HepG2 (cell line): ENCODE measurements around the gene KCNIP4. TPM values are rescaled to one million over a fixed set of nuclear protein-coding genes. Genes with fewer than 3 reads are reported as not detected.

Experiments used
- ATAC-seq: fragments of 200-7000 bp; cut with Tn5 transposase; 3 replicates; pipeline ENCODE4 v1.9.1; 2020; ENCODE audit warnings: mild to moderate bottlenecking, moderate library complexity
- BruUV-seq: library from RNA; stranded (reverse); fragments of 400-500 nt; replicated peaks from 2 replicates; lab custom pipeline; 2021; lab: Mats Ljungman, UMichigan
- CTCF ChIA-PET: fragments of 300-600 bp; formaldehyde crosslinking; extraction: SDS; loops from one replicate; lab custom pipeline; 2021; ENCODE audit warnings: low total read pairs, inconsistent platforms, low intra/inter-chr PET ratio; lab: Yijun Ruan, JAX
- POLR2A ChIA-PET: fragments of 350-600 bp; sonication (Branson Sonifier 250); formaldehyde crosslinking; loops from one replicate; lab custom pipeline; 2020; ENCODE audit warnings: antibody characterized with exemption, inconsistent platforms; lab: Yijun Ruan, JAX
- DNase-seq: peaks from one replicate; pipeline ENCODE4 v3.0.0-alpha.2; 2015; ENCODE audit warnings: low spot score
- FAIRE-seq: peaks from 3 replicates; lab custom pipeline; 2011; peaks lifted over from hg19 to GRCh38; lab: Jason Lieb, UNC
- H2AFZ ChIP-seq: one replicate; pipeline ENCODE4 v1.6.1; 2011; ENCODE audit warnings: low read length, inconsistent platforms
- H3K27ac ChIP-seq: fragments of 300-600 bp; 3 replicates; pipeline ENCODE4 v1.8.0; 2011; ENCODE audit warnings: mixed run types, mild to moderate bottlenecking, mixed read lengths, low read length, inconsistent platforms; ENCODE audit not compliant: insufficient read depth; ENCODE audit errors: extremely low read length
- H3K27me3 ChIP-seq, 2 experiments: fragments of 200-600 bp in 1 of 2; 2 replicates in 1 of 2; 3 replicates in 1 of 2; pipeline versions ENCODE4 v1.6.0 to v1.8.0; 2011; ENCODE audit warnings: low read length in 2 of 2, mild to moderate bottlenecking in 2 of 2, moderate library complexity in 2 of 2, inconsistent platforms in 1 of 2; ENCODE audit not compliant: insufficient read depth in 2 of 2, control insufficient read depth in 1 of 2
- H3K36me3 ChIP-seq, 2 experiments: fragments of 200-600 bp in 1 of 2; replicated peaks in 1 of 2; 2 replicates in 1 of 2; 3 replicates in 1 of 2; pipeline versions ENCODE4 v1.5.1 to v1.8.0; 2011; ENCODE audit warnings: low read length in 2 of 2, inconsistent platforms in 1 of 2; ENCODE audit not compliant: insufficient read depth in 2 of 2, control insufficient read depth in 1 of 2
- H3K4me1 ChIP-seq: 2 replicates; pipeline ENCODE4 v1.5.1; 2012; ENCODE audit warnings: low read length, inconsistent platforms; ENCODE audit not compliant: insufficient read depth
- H3K4me2 ChIP-seq: 2 replicates; pipeline ENCODE4 v1.6.0; 2011; ENCODE audit warnings: low read depth, low read length, inconsistent platforms
- H3K4me3 ChIP-seq, 3 experiments: fragments of 200-600 bp in 1 of 3; sonication (generic), shearing (Covaris generic) in 1 of 3; replicated peaks in 1 of 3; 2 replicates each; pipeline ENCODE4 v1.5.1; 2011 to 2016; ENCODE audit warnings: low read length in 3 of 3, inconsistent platforms in 2 of 3, low read depth in 2 of 3, mild to moderate bottlenecking in 2 of 3, control low read depth in 1 of 3, mixed read lengths in 1 of 3; ENCODE audit not compliant: insufficient read depth in 1 of 3
- H3K79me2 ChIP-seq: one replicate; pipeline ENCODE4 v1.6.1; 2011; ENCODE audit warnings: low read length, inconsistent platforms; ENCODE audit not compliant: insufficient read depth
- H3K9ac ChIP-seq: 2 replicates; pipeline ENCODE4 v1.6.0; 2011; ENCODE audit warnings: mild to moderate bottlenecking, low read depth, low read length, inconsistent platforms; ENCODE audit not compliant: insufficient read depth
- H3K9me3 ChIP-seq: 2 replicates; pipeline ENCODE4 v1.5.1; 2012; ENCODE audit warnings: mild to moderate bottlenecking, low read length
- H4K20me1 ChIP-seq: 2 replicates; pipeline ENCODE4 v1.6.0; 2011; ENCODE audit warnings: inconsistent platforms, mild to moderate bottlenecking, low read length, moderate library complexity; ENCODE audit not compliant: insufficient read depth
- BCL3 ChIP-seq: sonication (generic); formaldehyde crosslinking; IDR thresholded peaks from 2 replicates; pipeline ENCODE4 v1.5.1; 2020; ENCODE audit warnings: mild to moderate bottlenecking, missing genetic modification reagents, moderate library complexity
- DPF2 ChIP-seq: sonication (generic); formaldehyde crosslinking; IDR thresholded peaks from 2 replicates; pipeline ENCODE4 v1.4.0; 2020; ENCODE audit warnings: mild to moderate bottlenecking, low read depth, missing genetic modification reagents, borderline replicate concordance
- SMYD3 ChIP-seq: sonication (generic); formaldehyde crosslinking; IDR thresholded peaks from 2 replicates; pipeline ENCODE4 v1.8.1; 2023; ENCODE audit warnings: mild to moderate bottlenecking, missing genetic modification reagents
- TCF7 ChIP-seq: sonication (generic); IDR thresholded peaks from 2 replicates; pipeline ENCODE4 v1.6.1; 2016; ENCODE audit warnings: antibody characterized with exemption, low read depth
- U2AF2 ChIP-seq: fragments of 200-400 bp; formaldehyde crosslinking; IDR thresholded peaks from 2 replicates; pipeline ENCODE4 v1.6.1; 2017; ENCODE audit warnings: low read depth, mild to moderate bottlenecking, low read length
- ZNF253 ChIP-seq: sonication (generic); formaldehyde crosslinking; IDR thresholded peaks from 2 replicates; pipeline ENCODE4 v1.8.0; 2022; ENCODE audit warnings: mild to moderate bottlenecking, missing genetic modification reagents, borderline replicate concordance
- ZNF44 ChIP-seq: sonication (generic); formaldehyde crosslinking; IDR thresholded peaks from 2 replicates; pipeline ENCODE4 v1.5.1; 2020; ENCODE audit warnings: mild to moderate bottlenecking, missing genetic modification reagents
- ZNF530 ChIP-seq: sonication (generic); formaldehyde crosslinking; IDR thresholded peaks from 2 replicates; pipeline ENCODE4 v1.5.0; 2020; ENCODE audit warnings: low read depth, mild to moderate bottlenecking, missing genetic modification reagents
- WGBS: methylation state at CpG from one replicate; pipeline ENCODE4 v1.1.6; 2017; ENCODE audit warnings: low lambda C conversion rate; 5-methylcytosine and 5-hydroxymethylcytosine counted together
- in situ Hi-C: cut with HindIII; loops from 2 replicates; pipeline ENCODE4 v1.10.0; 2017; ENCODE audit warnings: low pct_unique_long_range_greater_than_20kb; ENCODE audit not compliant: extremely low pct_ligation_motif_present
- intact Hi-C: fragments of 100-400 bp; cut with micrococcal nuclease; formaldehyde crosslinking; loops from one replicate; pipeline ENCODE4 v1.10.0; 2022; ENCODE audit not compliant: unreplicated experiment
- polyA plus RNA-seq, 8 experiments: library from polyadenylated mRNA; depleted of rRNA in 3 of 8; stranded (reverse) in 7 of 8; unstranded in 1 of 8; fragments of >200 nt; fragmentation: Illumina TruSeq in 4 of 8; extraction: Trizol in 4 of 8; gene quantifications; 2 replicates each; pipeline versions ENCODE4 v1.2.1 to v1.2.3, GENCODE V29; 2011 to 2016; ENCODE audit warnings: low read depth in 4 of 8, missing spikeins in 1 of 8, mixed read lengths in 1 of 8; ENCODE audit not compliant: insufficient read depth in 1 of 8
- total RNA-seq, 5 experiments: library from RNA; depleted of rRNA; stranded (reverse); fragments of >200 nt; fragmentation: Illumina TruSeq; extraction: Trizol; gene quantifications; 2 replicates each; pipeline ENCODE4 v1.2.3, GENCODE V29; 2016; ENCODE audit warnings: low read depth in 1 of 5
- TF ChIP-seq, protein P1 (sequence below): IDR thresholded peaks from 2 replicates; pipeline ENCODE4 v1.6.1; 2016; ENCODE audit warnings: low read depth, control low read depth

Gene KCNIP4
- total and polyA plus RNA-seq, 2 of the 13 experiments (the other 11 are each of a cell fraction or from before 2014, with no cell fraction given), result 0.09 TPM; not detected in 1

DNA sequence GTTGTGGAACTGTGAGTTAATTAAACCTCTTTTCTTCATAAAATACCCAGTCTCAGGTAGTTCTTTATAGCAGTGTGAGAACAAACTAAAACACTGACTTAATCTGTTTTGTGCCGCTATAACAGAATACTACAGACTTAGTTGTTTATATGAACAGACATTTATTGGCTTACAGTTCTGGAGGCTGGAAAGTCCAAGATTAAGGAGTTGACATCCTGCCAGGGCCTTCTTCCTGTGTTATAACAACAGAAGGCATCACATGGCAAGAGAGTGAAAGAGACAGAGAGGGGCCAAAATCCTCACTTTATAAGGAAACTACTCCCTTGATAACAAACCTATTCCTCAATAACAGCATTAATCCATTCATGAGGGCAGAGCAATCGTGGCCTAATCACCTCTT is 42.5 kb upstream of the KCNIP4 start:
- Histone ChIP-seq H3K4me2 (no peak overlapping the region), H3K9me3 (no peaks in the 10 kb centered on the region), H3K4me1 (no peaks in the 10 kb centered on the region), H2AFZ (no peak overlapping the region), H3K4me3 (no peak overlapping the region), H3K27ac (no peak overlapping the region), H3K27me3 (no peaks in the 10 kb centered on the region), H3K79me2 (no peaks in the 10 kb centered on the region), H3K36me3 (no peaks in the 10 kb centered on the region), H3K9ac (no peak overlapping the region), H4K20me1 (no peaks in the 10 kb centered on the region)
- ChIA-PET POLR2A (no interaction called here), CTCF (no interaction called here)
- ATAC-seq (no peak), DNase-seq (no peak), FAIRE-seq (no peak)
- 36% methylated on average over 2 of the region's 2 CpGs for WGBS
- TF ChIP-seq BCL3 (CRISPR knock-in tag) (no peak), TCF7 (no peak), U2AF2 (no peak), DPF2 (CRISPR knock-in tag) (no peak), ZNF44 (CRISPR knock-in tag) (no peak), SMYD3 (CRISPR knock-in tag) (no peak), ZNF253 (no peak), ZNF530 (CRISPR knock-in tag) (no peak)
- TF ChIP-seq, protein P1, sequence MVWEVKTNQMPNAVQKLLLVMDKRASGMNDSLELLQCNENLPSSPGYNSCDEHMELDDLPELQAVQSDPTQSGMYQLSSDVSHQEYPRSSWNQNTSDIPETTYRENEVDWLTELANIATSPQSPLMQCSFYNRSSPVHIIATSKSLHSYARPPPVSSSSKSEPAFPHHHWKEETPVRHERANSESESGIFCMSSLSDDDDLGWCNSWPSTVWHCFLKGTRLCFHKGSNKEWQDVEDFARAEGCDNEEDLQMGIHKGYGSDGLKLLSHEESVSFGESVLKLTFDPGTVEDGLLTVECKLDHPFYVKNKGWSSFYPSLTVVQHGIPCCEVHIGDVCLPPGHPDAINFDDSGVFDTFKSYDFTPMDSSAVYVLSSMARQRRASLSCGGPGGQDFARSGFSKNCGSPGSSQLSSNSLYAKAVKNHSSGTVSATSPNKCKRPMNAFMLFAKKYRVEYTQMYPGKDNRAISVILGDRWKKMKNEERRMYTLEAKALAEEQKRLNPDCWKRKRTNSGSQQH (CRISPR knock-in tag), result no peak
- no TSS peak for BruUV-seq
- intact Hi-C loops, result no loop called here
- in situ Hi-C loops, result no loop called here
